ENCODE results near the gene GNAT2. TPM values are rescaled to one million over a fixed set of nuclear protein-coding genes. Genes with fewer than 3 reads are reported as not detected.
A peak's percentile ranks its signal among the peaks of the same experiment; 100 is the strongest.

Gene GNAT2
- total RNA-seq, 1 experiment from 2014 or later, result not detected

GRCh38 chr1:109566982-109567381 is 52.4 kb downstream of the GNAT2 start:
- no peaks in the 10 kb centered on the region for H3K9me3 Mint-ChIP-seq
- TF ChIP-seq, protein P1, sequence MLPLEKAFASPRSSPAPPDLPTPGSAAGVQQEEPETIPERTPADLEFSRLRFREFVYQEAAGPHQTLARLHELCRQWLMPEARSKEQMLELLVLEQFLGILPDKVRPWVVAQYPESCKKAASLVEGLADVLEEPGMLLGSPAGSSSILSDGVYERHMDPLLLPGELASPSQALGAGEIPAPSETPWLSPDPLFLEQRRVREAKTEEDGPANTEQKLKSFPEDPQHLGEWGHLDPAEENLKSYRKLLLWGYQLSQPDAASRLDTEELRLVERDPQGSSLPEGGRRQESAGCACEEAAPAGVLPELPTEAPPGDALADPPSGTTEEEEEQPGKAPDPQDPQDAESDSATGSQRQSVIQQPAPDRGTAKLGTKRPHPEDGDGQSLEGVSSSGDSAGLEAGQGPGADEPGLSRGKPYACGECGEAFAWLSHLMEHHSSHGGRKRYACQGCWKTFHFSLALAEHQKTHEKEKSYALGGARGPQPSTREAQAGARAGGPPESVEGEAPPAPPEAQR (CRISPR knock-in tag; IDR thresholded peaks at IDR 0.05), result no peak
- TF ChIP-seq HMGXB4 (CRISPR knock-in tag; IDR thresholded peaks at IDR 0.05), result no peak
- TF ChIP-seq ZNF532 (CRISPR knock-in tag; IDR thresholded peaks at IDR 0.05; ENCODE audit: borderline replicate concordance), result no peak
- TF ChIP-seq MLX (CRISPR knock-in tag; IDR thresholded peaks at IDR 0.05), result no peak
- no peak for TF ChIP-seq FOXP1 (CRISPR knock-in tag; IDR thresholded peaks at IDR 0.05; ENCODE audit: borderline replicate concordance)
- no peak for TF ChIP-seq ZNF121 (CRISPR knock-in tag; IDR thresholded peaks at IDR 0.05)
- TF ChIP-seq, protein P2, sequence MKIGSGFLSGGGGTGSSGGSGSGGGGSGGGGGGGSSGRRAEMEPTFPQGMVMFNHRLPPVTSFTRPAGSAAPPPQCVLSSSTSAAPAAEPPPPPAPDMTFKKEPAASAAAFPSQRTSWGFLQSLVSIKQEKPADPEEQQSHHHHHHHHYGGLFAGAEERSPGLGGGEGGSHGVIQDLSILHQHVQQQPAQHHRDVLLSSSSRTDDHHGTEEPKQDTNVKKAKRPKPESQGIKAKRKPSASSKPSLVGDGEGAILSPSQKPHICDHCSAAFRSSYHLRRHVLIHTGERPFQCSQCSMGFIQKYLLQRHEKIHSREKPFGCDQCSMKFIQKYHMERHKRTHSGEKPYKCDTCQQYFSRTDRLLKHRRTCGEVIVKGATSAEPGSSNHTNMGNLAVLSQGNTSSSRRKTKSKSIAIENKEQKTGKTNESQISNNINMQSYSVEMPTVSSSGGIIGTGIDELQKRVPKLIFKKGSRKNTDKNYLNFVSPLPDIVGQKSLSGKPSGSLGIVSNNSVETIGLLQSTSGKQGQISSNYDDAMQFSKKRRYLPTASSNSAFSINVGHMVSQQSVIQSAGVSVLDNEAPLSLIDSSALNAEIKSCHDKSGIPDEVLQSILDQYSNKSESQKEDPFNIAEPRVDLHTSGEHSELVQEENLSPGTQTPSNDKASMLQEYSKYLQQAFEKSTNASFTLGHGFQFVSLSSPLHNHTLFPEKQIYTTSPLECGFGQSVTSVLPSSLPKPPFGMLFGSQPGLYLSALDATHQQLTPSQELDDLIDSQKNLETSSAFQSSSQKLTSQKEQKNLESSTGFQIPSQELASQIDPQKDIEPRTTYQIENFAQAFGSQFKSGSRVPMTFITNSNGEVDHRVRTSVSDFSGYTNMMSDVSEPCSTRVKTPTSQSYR (CRISPR knock-in tag; IDR thresholded peaks at IDR 0.05), result no peak
- TF ChIP-seq CREM (CRISPR knock-in tag; IDR thresholded peaks at IDR 0.05), result no peak
- no peak for TF ChIP-seq GABPB1 (CRISPR knock-in tag; IDR thresholded peaks at IDR 0.05)
- TF ChIP-seq HMGA2 (CRISPR knock-in tag; IDR thresholded peaks at IDR 0.05), result no peak
- no peak for TF ChIP-seq KAT7 (CRISPR knock-in tag; IDR thresholded peaks at IDR 0.05; ENCODE audit: borderline replicate concordance)
- no peak for TF ChIP-seq TEAD1 (CRISPR knock-in tag; IDR thresholded peaks at IDR 0.05)
- no peak for TF ChIP-seq ZNF219 (CRISPR knock-in tag; IDR thresholded peaks at IDR 0.05; ENCODE audit: borderline replicate concordance)
- DNase-seq (ENCODE audit: low spot score), result no peak
- H3K27me3 Mint-ChIP-seq (ENCODE audit: low read depth), result no peaks in the 10 kb centered on the region
- CTCF ChIA-PET, result interaction anchor here (1.0 kb wide), 1 partner anchor 21 kb away, joined by 3 read pairs; no protein-coding TSS in a partner anchor
- H3K4me3 Mint-ChIP-seq, result no peak overlapping the region
- POLR2A ChIA-PET, result no interaction called here
- peaks cover 35% of the 10 kb centered on the region for H3K4me1 Mint-ChIP-seq
- ATAC-seq, result no peak
- no peaks in the 10 kb centered on the region for H3K36me3 Mint-ChIP-seq
- no peak overlapping the region for H3K27ac Mint-ChIP-seq

GRCh38 chr1:109565241-109565640 is 54.2 kb downstream of the GNAT2 start:
- Mint-ChIP-seq H3K9me3 (no peaks in the 10 kb centered on the region), H3K4me1 (peaks cover 46% of the 10 kb centered on the region), H3K27ac (peak overlapping the region; percentile 32), H3K27me3 (ENCODE audit: low read depth) (no peaks in the 10 kb centered on the region), H3K36me3 (no peaks in the 10 kb centered on the region), H3K4me3 (no peak overlapping the region)
- DNase-seq (ENCODE audit: low spot score) (no peak), ATAC-seq (no peak)
- ChIA-PET POLR2A (interaction anchor here (0.7 kb wide), 1 partner anchor 153 kb away, joined by 3 read pairs; no protein-coding TSS in a partner anchor), CTCF (interaction anchor here (2.2 kb wide), 1 partner anchor 75 kb away, joined by 13 read pairs; no protein-coding TSS in a partner anchor)
- TF ChIP-seq, protein P3, sequence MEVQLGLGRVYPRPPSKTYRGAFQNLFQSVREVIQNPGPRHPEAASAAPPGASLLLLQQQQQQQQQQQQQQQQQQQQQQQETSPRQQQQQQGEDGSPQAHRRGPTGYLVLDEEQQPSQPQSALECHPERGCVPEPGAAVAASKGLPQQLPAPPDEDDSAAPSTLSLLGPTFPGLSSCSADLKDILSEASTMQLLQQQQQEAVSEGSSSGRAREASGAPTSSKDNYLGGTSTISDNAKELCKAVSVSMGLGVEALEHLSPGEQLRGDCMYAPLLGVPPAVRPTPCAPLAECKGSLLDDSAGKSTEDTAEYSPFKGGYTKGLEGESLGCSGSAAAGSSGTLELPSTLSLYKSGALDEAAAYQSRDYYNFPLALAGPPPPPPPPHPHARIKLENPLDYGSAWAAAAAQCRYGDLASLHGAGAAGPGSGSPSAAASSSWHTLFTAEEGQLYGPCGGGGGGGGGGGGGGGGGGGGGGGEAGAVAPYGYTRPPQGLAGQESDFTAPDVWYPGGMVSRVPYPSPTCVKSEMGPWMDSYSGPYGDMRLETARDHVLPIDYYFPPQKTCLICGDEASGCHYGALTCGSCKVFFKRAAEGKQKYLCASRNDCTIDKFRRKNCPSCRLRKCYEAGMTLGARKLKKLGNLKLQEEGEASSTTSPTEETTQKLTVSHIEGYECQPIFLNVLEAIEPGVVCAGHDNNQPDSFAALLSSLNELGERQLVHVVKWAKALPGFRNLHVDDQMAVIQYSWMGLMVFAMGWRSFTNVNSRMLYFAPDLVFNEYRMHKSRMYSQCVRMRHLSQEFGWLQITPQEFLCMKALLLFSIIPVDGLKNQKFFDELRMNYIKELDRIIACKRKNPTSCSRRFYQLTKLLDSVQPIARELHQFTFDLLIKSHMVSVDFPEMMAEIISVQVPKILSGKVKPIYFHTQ (CRISPR knock-in tag; IDR thresholded peaks at IDR 0.05), result no peak
- TF ChIP-seq MAX (CRISPR knock-in tag; IDR thresholded peaks at IDR 0.05) (no peak), EMX1 (CRISPR knock-in tag; IDR thresholded peaks at IDR 0.05) (no peak), SMAD3 (CRISPR knock-in tag; IDR thresholded peaks at IDR 0.05; ENCODE audit: borderline replicate concordance) (no peak), MYBL2 (CRISPR knock-in tag; IDR thresholded peaks at IDR 0.05) (no peak)
- TF ChIP-seq, protein P1 (CRISPR knock-in tag; IDR thresholded peaks at IDR 0.05), result no peak
- TF ChIP-seq, protein P4, sequence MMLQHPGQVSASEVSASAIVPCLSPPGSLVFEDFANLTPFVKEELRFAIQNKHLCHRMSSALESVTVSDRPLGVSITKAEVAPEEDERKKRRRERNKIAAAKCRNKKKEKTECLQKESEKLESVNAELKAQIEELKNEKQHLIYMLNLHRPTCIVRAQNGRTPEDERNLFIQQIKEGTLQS (CRISPR knock-in tag; conservative IDR thresholded peaks at IDR 0.05), result no peak

Data from WTC11 (cell line).